Endothelial cell (in vitro differentiated cells): Measurements from ENCODE around the gene TGIF2. TPM values are rescaled to one million over a fixed set of nuclear protein-coding genes. Genes with fewer than 3 reads are reported as not detected.
A peak's percentile ranks its signal among the peaks of the same experiment; 100 is the strongest.
"Not testable (repeated sequence)": the region's sequence is repeated elsewhere in the genome, so short reads cannot be mapped to it uniquely, and the experiment has no call there.

ENCODE experiments used
- DNase-seq: peaks from one replicate; pipeline ENCODE4 v3.0.0; 2021; ENCODE audit warnings: low spot score
- H3K27ac Mint-ChIP-seq: one replicate; pipeline ENCODE4 v1.8.0; 2021; ENCODE audit warnings: mixed read lengths, inconsistent platforms; ENCODE audit not compliant: unreplicated experiment
- H3K27me3 Mint-ChIP-seq: one replicate; pipeline ENCODE4 v1.8.0; 2021; ENCODE audit warnings: mild to moderate bottlenecking, moderate library complexity, mixed read lengths, inconsistent platforms; ENCODE audit not compliant: unreplicated experiment
- H3K36me3 Mint-ChIP-seq: one replicate; pipeline ENCODE4 v1.8.0; 2021; ENCODE audit warnings: mild to moderate bottlenecking, low read depth, mixed read lengths, inconsistent platforms; ENCODE audit not compliant: unreplicated experiment
- H3K4me1 Mint-ChIP-seq: one replicate; pipeline ENCODE4 v1.8.0; 2021; ENCODE audit warnings: mild to moderate bottlenecking, mixed read lengths, inconsistent platforms; ENCODE audit not compliant: unreplicated experiment
- H3K4me3 Mint-ChIP-seq: one replicate; pipeline ENCODE4 v1.8.0; 2021; ENCODE audit warnings: mild to moderate bottlenecking, mixed read lengths, inconsistent platforms; ENCODE audit not compliant: unreplicated experiment
- H3K9me3 Mint-ChIP-seq: one replicate; pipeline ENCODE4 v1.8.0; 2021; ENCODE audit warnings: mixed read lengths, inconsistent platforms; ENCODE audit not compliant: unreplicated experiment
- CTCF ChIP-seq: fragments of 200-600 bp; sonication (generic); IDR thresholded peaks from one replicate; pipeline ENCODE4 v1.5.0; 2021; ENCODE audit warnings: antibody characterized with exemption; ENCODE audit not compliant: unreplicated experiment
- total RNA-seq: library from RNA; stranded (reverse); fragmentation: NEBNext Ultra II Directional; extraction: Animal tissue kit (Norgen Biotek cat#: 25700); gene quantifications from one replicate; pipeline ENCODE4 v1.2.1, GENCODE V29; 2021; ENCODE audit not compliant: unreplicated experiment

The TGIF2 gene
- total RNA-seq, 1 donor from 2014 or later = 43.7 TPM

GRCh38 chr20:36632147-36632486 is 58.7 kb downstream of the TGIF2 start:
- Mint-ChIP-seq H3K4me3 (no peak overlapping the region), H3K27ac (peak overlapping the region; percentile 36), H3K4me1 (peaks cover 11% of the 10 kb centered on the region), H3K27me3 (peaks cover 3% of the 10 kb centered on the region), H3K9me3 (no peaks in the 10 kb centered on the region), H3K36me3 (peaks cover 2% of the 10 kb centered on the region)
- no peak for DNase-seq
- no peak for TF ChIP-seq CTCF

DNA sequence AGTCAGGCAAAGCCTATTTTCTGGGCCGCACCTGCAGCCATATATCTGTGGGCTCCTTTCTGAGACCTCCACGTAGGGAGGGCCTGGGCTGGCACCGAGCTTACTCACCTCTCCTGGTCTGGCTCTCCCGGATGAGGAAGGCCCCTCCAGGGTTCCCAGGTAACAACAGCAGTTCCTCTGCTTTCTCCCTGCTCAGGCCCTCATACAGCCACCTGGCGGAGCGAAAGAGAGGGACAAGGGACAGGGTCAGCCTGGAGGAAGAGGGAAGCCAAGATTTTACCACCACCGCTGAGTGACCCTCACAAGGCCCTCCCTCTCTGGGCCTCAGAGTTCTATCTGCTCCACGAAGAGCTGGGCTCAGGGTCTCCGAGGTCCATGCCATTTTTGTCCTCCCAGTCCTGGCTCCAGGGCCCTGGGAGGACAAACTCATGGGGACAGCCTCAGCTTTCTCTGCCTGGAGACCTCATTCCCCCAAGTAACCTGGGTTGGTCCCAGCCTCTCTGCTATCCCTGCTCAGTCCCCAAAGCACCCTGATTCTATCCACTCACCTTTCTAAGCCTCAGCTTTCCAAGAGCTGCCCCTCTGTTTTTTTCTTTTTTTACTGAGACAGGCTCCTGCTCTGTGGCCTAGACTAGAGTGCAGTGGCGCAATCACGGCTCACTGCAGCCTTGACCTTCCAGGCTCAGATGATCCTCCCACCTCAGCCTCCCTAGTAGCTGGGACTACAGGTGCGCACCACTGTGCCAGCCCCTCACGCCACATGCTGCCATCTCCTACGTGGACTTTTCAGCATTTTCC is 59.3 kb downstream of the TGIF2 start:
- DNase-seq = peak; percentile 21
- Mint-ChIP-seq H3K4me1 (peaks cover 11% of the 10 kb centered on the region), H3K27ac (no peak overlapping the region), H3K4me3 (no peak overlapping the region), H3K36me3 (peaks cover 2% of the 10 kb centered on the region), H3K27me3 (peaks cover 3% of the 10 kb centered on the region), H3K9me3 (no peaks in the 10 kb centered on the region)
- no peak for TF ChIP-seq CTCF

- DNase-seq = no peak
- no peak for TF ChIP-seq CTCF
- no peaks in the 10 kb centered on the region for H3K9me3 Mint-ChIP-seq
These were observed 59.9 kb downstream of the TGIF2 start for GRCh38 chr20:36633285-36633772.

GRCh38 chr20:36634342-36634741 is 60.9 kb downstream of the TGIF2 start:
- Mint-ChIP-seq H3K36me3 (peaks cover 2% of the 10 kb centered on the region), H3K27me3 (peaks cover 3% of the 10 kb centered on the region), H3K4me1 (peaks cover 11% of the 10 kb centered on the region), H3K27ac (no peak overlapping the region), H3K4me3 (no peak overlapping the region), H3K9me3 (no peaks in the 10 kb centered on the region)
- TF ChIP-seq CTCF = no peak
- no peak for DNase-seq

More at GRCh38 chr20:36633285-36633772, 59.9 kb downstream of the TGIF2 start:
- H3K4me1 Mint-ChIP-seq = peaks cover 11% of the 10 kb centered on the region
- peaks cover 3% of the 10 kb centered on the region for H3K27me3 Mint-ChIP-seq
- no peak overlapping the region for H3K4me3 Mint-ChIP-seq
- H3K36me3 Mint-ChIP-seq = peaks cover 2% of the 10 kb centered on the region
- H3K27ac Mint-ChIP-seq = no peak overlapping the region

GRCh38 chr20:36638876-36639400 is 65.5 kb downstream of the TGIF2 start:
- not testable (repeated sequence) for H3K4me3 Mint-ChIP-seq, DNase-seq, H3K9me3 Mint-ChIP-seq, H3K36me3 Mint-ChIP-seq, H3K27me3 Mint-ChIP-seq, H3K4me1 Mint-ChIP-seq, H3K27ac Mint-ChIP-seq
